Inflammatory macrophage (primary cell): ENCODE results near the gene CBX1.

ENCODE experiments used
- DNase-seq, 2 donors: peaks; one replicate each; pipeline ENCODE4 v3.0.0-alpha.2; 2020 to 2022

CBX1 gene

GRCh38 chr17:48025040-48025903 lies 76.0 kb downstream of the CBX1 start:
- peak; percentile 98 to 99 for DNase-seq

- DNase-seq: peak; percentile 48 to 52
Observed at GRCh38 chr17:48024149-48025039, 76.9 kb downstream of the CBX1 start.

GRCh38 chr17:48023400-48024148 lies 77.7 kb downstream of the CBX1 start:
- DNase-seq: peak; percentile 54 to 61

GRCh38 chr17:48022901-48023300 lies 78.4 kb downstream of the CBX1 start:
- no peak for DNase-seq

GRCh38 chr17:48021934-48022333 lies 79.3 kb downstream of the CBX1 start:
- DNase-seq: peak; percentile 43 to 71
